HG02759 (cell line): ENCODE results near the gene AMFR.

Experiments used
- ATAC-seq: cut with Tn5 transposase; IDR thresholded peaks from one replicate; pipeline ENCODE4 v1.9.1; 2021; ENCODE audit warnings: mild to moderate bottlenecking, moderate library complexity; ENCODE audit not compliant: unreplicated experiment

The AMFR gene

DNA sequence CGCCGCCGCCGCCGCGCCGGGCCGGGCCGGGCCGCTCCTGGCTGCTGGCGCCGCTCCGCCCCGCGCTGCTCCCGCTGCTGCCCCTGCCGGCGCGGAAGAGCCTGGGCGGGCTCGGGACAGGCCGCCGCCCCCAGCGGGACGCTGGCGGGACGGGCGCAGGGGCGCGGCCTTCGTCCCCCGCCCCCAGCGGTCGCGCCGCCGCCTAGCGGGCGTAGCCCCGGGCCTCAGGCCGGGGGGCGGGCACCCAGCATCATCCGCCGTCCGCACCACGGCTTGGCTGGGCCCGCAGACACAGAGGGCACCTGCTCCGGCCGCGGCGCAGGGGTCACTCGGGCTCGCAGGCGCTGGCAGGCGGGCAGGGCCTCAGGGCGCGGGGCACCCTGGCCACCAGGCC lies at the start of gene AMFR:
AMFR (minus strand) TSS at position 107 of the 394 bp plus-strand sequence. CDS start 218 bp downstream, outside the sequence.
- ATAC-seq, result peak; percentile 84

DNA sequence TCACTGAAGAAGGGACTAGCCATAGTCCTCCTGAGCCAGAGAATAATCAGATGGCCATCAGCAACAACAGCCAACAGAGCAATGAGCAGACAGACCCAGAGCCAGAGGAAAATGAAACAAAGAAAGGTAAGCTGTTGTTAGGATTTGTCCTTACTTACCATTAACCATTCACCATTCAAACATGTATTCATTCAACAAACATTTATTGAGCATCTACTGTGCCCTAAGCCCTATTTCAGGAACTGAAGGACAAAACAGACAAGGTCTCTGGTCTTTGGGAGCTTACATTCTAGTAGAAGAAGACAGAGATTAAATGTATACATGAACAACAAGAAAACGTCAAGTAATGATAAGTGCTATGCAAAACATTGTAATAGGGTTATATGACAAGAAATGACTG lies 45.3 kb upstream of the AMFR start:
- ATAC-seq, result no peak

GRCh38 chr16:56470232-56470631 lies 44.9 kb upstream of the AMFR start:
- no peak for ATAC-seq

GRCh38 chr16:56469748-56470147 lies 44.4 kb upstream of the AMFR start:
- no peak for ATAC-seq

DNA sequence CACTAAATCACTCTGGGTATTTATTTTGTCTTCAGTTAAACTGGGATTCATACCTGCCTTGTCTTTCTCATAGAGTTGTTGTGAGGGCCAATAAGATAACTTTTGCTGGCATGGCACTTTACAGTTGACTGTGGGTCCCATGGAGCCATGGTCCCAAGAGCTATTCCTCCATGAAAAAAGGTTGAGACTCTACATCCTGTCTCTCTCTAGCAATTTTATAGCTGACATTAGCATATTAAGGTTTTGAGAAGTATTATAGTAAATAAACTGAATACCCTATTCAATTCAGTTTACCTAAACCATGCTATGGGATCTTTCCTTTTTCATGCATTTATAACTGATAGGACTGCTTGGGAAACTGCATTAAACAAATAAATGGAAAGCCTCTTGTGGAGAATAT lies 43.5 kb upstream of the AMFR start:
- ATAC-seq, result no peak

DNA sequence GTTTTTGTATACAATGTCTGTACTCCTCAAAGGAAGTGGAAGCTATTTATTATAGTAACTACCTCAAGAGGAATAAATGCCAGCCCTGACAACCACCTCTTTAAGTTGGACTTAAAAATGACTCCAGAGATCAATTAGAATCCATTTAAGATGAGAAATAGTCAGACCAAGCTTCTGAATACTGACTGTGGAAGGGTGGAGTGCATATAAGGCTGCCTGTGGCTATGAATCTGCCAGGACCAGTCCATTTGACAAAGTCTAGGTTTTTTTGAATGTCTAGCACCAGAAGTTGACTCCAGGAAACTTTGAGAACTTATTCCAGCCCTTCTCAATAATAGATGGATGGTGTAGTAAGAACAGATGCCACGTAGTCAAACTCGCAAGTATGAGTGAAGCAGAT lies 41.0 kb upstream of the AMFR start:
- no peak for ATAC-seq

DNA sequence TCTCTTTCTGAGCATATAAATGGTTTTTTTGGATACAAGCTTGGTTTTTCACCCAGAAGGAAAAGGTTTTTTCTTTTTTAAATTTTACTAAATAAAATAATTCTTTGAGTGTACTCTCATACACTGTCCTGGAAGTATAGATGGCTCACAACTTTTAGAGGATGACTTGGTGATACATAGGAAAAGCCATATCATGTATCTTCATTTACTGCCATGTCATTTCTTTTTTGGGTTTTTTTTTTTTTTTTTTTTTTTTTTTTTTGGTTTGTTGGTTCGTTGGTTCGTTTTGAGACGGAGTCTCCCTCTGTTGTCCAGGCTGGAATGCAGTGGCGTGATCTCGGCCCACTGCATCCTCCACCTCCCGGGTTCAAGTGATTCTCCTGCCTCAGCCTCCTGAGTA lies 37.8 kb upstream of the AMFR start:
- no peak for ATAC-seq

- ATAC-seq, result no peak
Measured at GRCh38 chr16:56462064-56462796, 36.9 kb upstream of the AMFR start.

DNA sequence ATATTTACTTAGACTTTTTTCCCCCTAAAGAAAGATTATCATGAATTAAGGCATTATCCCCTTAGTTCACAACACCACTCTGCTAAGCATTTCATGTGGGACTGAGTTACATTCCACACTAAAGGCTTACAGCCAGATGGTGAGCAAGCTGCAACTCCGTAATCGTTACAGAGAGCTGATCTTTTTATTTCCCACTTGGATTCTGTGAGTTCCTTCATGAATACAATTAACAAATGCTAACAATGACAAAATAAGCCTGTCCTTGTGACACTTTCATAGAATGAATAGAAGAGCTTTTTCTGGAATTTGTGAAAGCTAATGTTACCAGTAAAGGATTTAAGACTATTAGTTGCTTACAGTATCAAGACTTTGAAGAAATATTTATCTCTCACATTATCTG lies 34.8 kb upstream of the AMFR start:
- ATAC-seq, result no peak

GRCh38 chr16:56457927-56458470 lies 32.7 kb upstream of the AMFR start:
- ATAC-seq, result no peak

DNA sequence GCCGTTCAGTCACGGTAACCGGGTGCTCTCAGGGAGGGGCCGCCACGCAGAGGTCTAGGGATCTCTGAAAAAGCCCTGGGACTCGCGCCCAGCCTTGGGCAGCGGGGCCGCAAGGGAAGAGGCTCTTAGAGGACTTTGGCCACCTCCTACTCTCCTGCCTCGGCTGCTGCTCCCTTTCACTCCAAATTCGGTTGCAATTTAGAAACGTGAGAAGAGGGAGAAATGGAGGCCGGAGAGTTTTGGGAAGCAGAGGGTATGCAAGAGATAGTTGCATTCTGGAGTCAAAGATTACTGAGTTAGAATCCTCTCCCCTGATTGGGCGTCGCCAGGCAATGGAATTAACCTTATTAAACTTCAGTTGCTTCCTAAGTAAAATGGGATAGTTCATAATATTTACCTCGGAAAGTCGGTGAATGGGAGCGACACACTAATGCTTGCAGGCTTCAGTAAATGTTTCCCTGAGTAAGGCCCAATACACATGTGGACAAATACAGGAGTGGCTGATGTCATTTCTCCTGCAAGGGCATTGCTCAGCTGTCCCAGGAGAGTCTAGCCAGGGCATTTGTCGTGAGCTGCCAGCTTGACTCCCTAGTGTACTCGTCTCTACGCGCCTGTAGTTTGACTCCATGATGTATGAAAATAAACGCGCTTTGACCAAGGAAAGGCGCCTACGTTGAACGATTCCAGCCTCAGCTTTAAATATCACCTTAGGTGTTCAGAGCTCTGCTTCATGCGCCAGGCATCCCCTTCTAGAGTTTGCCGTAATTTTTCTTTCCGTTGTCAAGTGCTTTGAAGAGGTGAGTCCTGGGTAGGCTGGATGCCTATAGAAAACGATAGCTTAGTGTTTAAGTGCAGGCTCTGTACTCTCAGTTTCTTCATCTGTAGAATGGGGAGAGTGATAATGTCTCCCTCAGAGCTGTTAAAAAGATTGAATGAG lies 26.7 kb upstream of the AMFR start:
- ATAC-seq, result peak; percentile 43

DNA sequence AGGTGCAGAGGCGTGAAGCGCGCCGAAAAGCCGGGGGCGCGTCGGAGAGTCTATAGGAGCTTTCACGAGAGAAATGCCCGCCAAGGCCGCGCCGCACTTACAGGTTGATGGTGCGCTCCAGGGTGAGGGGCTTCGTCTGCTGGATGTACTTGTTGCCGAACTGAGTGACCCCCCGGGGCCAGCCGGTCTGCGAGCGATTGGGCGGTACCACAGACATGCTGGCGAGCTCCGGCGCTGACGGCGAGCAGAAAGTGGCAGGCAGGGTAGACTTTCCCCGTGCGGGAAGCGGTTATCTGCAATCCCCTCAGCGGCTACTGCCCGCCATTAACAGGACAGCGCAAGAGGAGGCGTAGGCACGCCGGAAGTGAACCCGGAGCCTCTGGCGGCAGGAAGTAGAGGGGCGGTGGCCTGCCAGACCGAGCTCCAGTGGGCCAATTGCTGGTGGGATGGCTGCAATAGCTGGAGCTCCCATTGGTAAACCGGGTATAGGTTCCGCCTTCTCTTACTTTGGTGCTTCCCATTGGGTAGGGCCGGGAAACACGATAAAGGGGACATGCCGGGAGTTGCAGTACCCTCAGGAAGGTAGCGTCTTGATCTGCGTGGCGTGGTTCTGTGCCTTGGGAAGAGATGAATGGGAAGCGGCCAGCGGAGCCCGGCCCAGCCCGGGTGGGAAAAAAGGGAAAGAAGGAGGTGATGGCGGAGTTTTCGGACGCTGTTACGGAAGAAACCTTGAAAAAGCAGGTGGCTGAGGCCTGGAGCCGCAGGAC lies 25.8 kb upstream of the AMFR start, which contains the start of the genes NUDT21 and OGFOD1:
NUDT21 (minus strand) TSS at position 347 of the 767 bp plus-strand sequence; CDS start at position 217, 130 bp downstream.
OGFOD1 (plus strand) TSS at position 569 of the 767 bp plus-strand sequence; CDS start at position 628, 59 bp downstream.
- ATAC-seq, result peak; percentile 97

GRCh38 chr16:56450275-56450985 lies 25.1 kb upstream of the AMFR start:
- peak; percentile 33 for ATAC-seq

DNA sequence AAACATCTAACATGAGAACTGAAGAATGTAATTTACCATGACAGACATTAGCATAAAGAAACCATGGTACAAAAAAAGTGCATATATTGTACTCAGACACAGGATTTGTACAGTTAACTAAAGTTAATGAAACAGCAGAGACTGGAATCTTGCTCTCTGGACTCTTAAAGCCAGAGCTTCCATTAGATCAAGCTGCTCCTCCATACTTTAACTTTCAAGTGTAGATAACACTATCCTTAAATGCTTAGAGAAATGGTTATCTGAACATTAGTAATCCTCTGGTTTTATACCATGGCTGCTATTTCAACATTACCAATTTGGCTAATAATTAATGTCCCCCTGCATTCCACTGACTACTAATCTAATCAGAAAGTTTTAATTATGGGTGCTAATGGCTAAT lies 22.7 kb upstream of the AMFR start:
- ATAC-seq, result no peak

- ATAC-seq, result no peak
Measured at GRCh38 chr16:56447286-56447685, 21.9 kb upstream of the AMFR start.

DNA sequence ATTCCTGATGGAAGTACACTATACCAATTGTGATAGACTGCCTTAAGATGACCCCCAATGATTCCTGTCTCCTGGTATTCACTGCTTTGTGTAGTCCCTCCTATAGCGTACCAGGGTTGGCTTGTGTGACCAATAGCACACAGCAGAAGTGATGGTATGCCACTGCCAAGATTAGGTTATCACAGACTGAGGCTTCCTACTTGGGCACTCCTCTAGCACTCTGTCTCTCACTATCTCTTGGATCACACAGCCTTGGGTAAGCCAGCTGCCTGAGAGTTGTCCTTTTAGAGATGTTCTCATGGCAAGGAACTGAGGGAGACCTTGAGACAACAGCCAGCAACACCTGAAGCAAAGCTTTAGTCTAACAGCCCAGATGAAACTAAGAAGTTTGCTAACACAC lies 12.7 kb upstream of the AMFR start:
- no peak for ATAC-seq

GRCh38 chr16:56436258-56436657 lies 10.9 kb upstream of the AMFR start:
- no peak for ATAC-seq

- ATAC-seq, result no peak
Measured at GRCh38 chr16:56428091-56428490, 2.7 kb upstream of the AMFR start.

GRCh38 chr16:56426585-56426984 lies 1.2 kb upstream of the AMFR start:
- no peak for ATAC-seq

GRCh38 chr16:56424791-56425438 lies 430 bp downstream of the AMFR start:
- ATAC-seq, result peak; percentile 43
